ENCODE results near the gene CLDN18. TPM values are rescaled to one million over a fixed set of nuclear protein-coding genes. Genes with fewer than 3 reads are reported as not detected.

Gene CLDN18
- total and polyA plus RNA-seq, 2 of the 8 experiments (the other 6 are each of a cell fraction or from before 2014, with no cell fraction given) = not detected

- Histone ChIP-seq H3K4me2 (ENCODE audit: insufficient read depth in 1 of 2, low read depth in 2 of 2, low read length in 2 of 2) (no peak overlapping the region), H3K23me2 (ENCODE audit: low read depth, low read length) (no peaks in the 10 kb centered on the region), H3K9me3 (ENCODE audit: insufficient read depth in 2 of 2, low read depth in 1 of 2, low read length in 1 of 2) (no peaks in the 10 kb centered on the region), H3K14ac (ENCODE audit: insufficient read length) (no peak overlapping the region), H3K56ac (replicated peaks; ENCODE audit: insufficient read length, low read depth, low read length) (no peak overlapping the region), H2BK120ac (replicated peaks; ENCODE audit: low read depth, low read length) (no peak overlapping the region), H4K8ac (ENCODE audit: extremely low read depth, insufficient read depth, low read length) (no peak overlapping the region), H2BK20ac (ENCODE audit: low read length) (no peak overlapping the region), H3K4ac (replicated peaks; ENCODE audit: insufficient read length, low read depth, low read length) (no peak overlapping the region), H3K23ac (ENCODE audit: insufficient read length) (no peak overlapping the region), H3K36me3 (ENCODE audit: control insufficient read depth in 2 of 4, insufficient read depth in 4 of 4, low read length in 3 of 4) (peaks cover 3 to 18% (median 9%) of the 10 kb centered on the region in 4 experiments; a peak in 6 of 8 replicates), H3K4me3 (ENCODE audit: extremely low read depth in 1 of 4, insufficient read depth in 2 of 4, low read depth in 3 of 4, low read length in 4 of 4) (no peak overlapping the region), H2AFZ (ENCODE audit: low read length) (no peak overlapping the region), H3K79me2 (ENCODE audit: control insufficient read depth in 1 of 2, insufficient read depth in 2 of 2, low read length in 2 of 2) (no peaks in the 10 kb centered on the region), H2AK5ac (ENCODE audit: low read depth, low read length) (no peak overlapping the region), H3K9ac (replicated peaks in 1 of 4; ENCODE audit: extremely low read depth in 1 of 4, low read depth in 3 of 4, low read length in 3 of 4) (no peak overlapping the region), H3K27me3 (replicated peaks in 1 of 4; ENCODE audit: control insufficient read depth in 3 of 4, extremely low read depth in 1 of 4, insufficient read depth in 3 of 4, low read length in 3 of 4) (no peaks in the 10 kb centered on the region), H3K27ac (ENCODE audit: low read depth, low read length) (no peak overlapping the region), H2BK15ac (ENCODE audit: low read length) (no peak overlapping the region), H4K5ac (ENCODE audit: insufficient read length, low read depth, low read length) (no peak overlapping the region), H4K20me1 (replicated peaks in 1 of 2; ENCODE audit: control insufficient read depth in 1 of 2, insufficient read depth in 2 of 2, low read length in 2 of 2) (no peaks in the 10 kb centered on the region), H2BK12ac (ENCODE audit: low read depth, low read length) (no peak overlapping the region), H3K4me1 (replicated peaks in 1 of 4; ENCODE audit: control insufficient read depth in 3 of 4, insufficient read depth in 4 of 4, low read length in 3 of 4) (0 out of 7 replicates have a peak, but pooled peaks cover 0 to 1% (median 0%) of the 10 kb centered on the region in 4 experiments), H3K18ac (ENCODE audit: extremely low read depth, low read length) (no peak overlapping the region), H2BK5ac (ENCODE audit: low read depth, low read length) (no peak overlapping the region), H4K91ac (replicated peaks; ENCODE audit: insufficient read length, low read length) (no peak overlapping the region), H3K79me1 (ENCODE audit: low read depth, low read length) (no peaks in the 10 kb centered on the region)
- FAIRE-seq (no peak), DNase-seq (ENCODE audit: low read depth in 1 of 2, low spot score in 2 of 2) (no peak)
- ChIA-PET CTCF (ENCODE audit: partially characterized antibody) (interaction anchor here (0.6 to 16.3 kb wide), 8 partner anchors 9 to 53 kb away, joined by 3 to 232 read pairs (median 6); partner anchors contain the start of gene DZIP1L), POLR2A (ENCODE audit: partially characterized antibody) (no interaction called here)
- 93% methylated on average over 8 of the region's 8 CpGs; no CpG with 5 or more reads in 1 of the 2 experiments for whole genome bisulfite sequencing, 2 experiments (ENCODE audit: extremely low coverage in 1 of 2, insufficient coverage in 1 of 2, insufficient read length in 1 of 2, insufficient replicate concordance in 2 of 2, low coverage in 1 of 2, low lambda C conversion rate in 2 of 2, missing lambda C conversion rate in 1 of 2)
- TF ChIP-seq BACH1 (IDR thresholded peaks at IDR 0.05; ENCODE audit: low read length) = no peak
- no peak for TF ChIP-seq TAF1 (IDR thresholded peaks at IDR 0.05; ENCODE audit: low read depth, low read length)
- no peak for TF ChIP-seq MAX (IDR thresholded peaks at IDR 0.05)
- no peak for TF ChIP-seq BRCA1 (IDR thresholded peaks at IDR 0.05; ENCODE audit: low read depth, low read length)
- no peak for TF ChIP-seq SAP30 (IDR thresholded peaks at IDR 0.05; ENCODE audit: insufficient read depth, insufficient replicate concordance, low read length)
- TF ChIP-seq SUZ12 (IDR thresholded peaks at IDR 0.05; ENCODE audit: low read length) = no peak
- no peak for TF ChIP-seq JUND (IDR thresholded peaks at IDR 0.05; ENCODE audit: low read length)
- no peak for TF ChIP-seq POU5F1 (IDR thresholded peaks at IDR 0.05; ENCODE audit: low read depth, low read length)
- TF ChIP-seq TCF12 (IDR thresholded peaks at IDR 0.05; ENCODE audit: low read depth, low read length) = no peak
- TF ChIP-seq HDAC2 (IDR thresholded peaks at IDR 0.05; ENCODE audit: borderline replicate concordance in 1 of 2, low read depth in 2 of 2, low read length in 2 of 2) = no peak
- TF ChIP-seq ATF2 (IDR thresholded peaks at IDR 0.05; ENCODE audit: low read length) = no peak
- no peak for TF ChIP-seq SRF (IDR thresholded peaks at IDR 0.05; ENCODE audit: low read depth, low read length)
- TF ChIP-seq RBBP5 (IDR thresholded peaks at IDR 0.05; ENCODE audit: borderline replicate concordance, low read depth, low read length) = no peak
Observed at GRCh38 chr3:138066383-138066782, 56.4 kb downstream of the CLDN18 start.
